ENCODE measurements around the gene POLD3. TPM values are rescaled to one million over a fixed set of nuclear protein-coding genes. Genes with fewer than 3 reads are reported as not detected.

The POLD3 gene
- total and polyA plus RNA-seq, 2 donors (not counting 1 experiment from before 2014, with no cell fraction given), result 4.6 to 17.6 TPM

DNA sequence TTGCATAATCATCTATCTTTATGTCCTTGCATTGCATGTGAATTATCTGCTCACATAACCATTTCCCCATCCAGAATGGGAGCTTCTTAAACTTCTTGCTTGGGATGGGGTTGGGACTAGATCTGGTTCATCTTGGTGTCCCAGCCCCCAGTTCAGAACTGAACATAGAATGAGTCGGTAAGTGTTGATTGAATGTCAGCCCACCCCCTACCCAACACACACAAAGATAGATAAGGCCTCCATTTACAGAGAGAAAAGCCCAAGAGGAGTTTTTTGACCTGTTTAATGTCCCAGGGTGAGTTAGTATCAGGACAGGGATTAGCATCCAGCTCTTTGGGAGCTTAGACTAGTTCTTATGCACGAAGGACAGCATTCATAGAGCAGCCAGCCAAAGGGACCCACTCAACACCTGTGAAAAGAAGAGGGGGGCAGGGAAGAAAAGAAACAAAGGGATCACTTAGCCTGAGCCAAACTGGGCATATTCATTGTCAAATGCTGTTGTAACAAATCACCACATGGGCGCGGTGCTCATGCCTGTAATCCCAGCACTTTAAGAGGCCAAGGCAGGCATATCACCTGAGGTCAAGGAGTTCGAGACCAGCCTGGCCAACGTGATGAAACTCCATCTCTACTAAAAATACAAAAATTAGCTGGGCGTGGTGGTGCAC, 81.4 kb downstream of the POLD3 start:
- ChIA-PET POLR2A (no interaction called here), CTCF (no interaction called here)
- Histone ChIP-seq H3K27me3 (replicated peaks in 1 of 4; ENCODE audit: control extremely low read depth in 1 of 4, control insufficient read depth in 3 of 4, insufficient read depth in 4 of 4, low read length in 3 of 4) (no peaks in the 10 kb centered on the region), H3K9ac (ENCODE audit: low read length) (no peak overlapping the region), H4K20me1 (ENCODE audit: control insufficient read depth, insufficient read depth, low read length, poor library complexity, severe bottlenecking) (no peaks in the 10 kb centered on the region), H3K9me3 (ENCODE audit: control extremely low read depth in 1 of 3, control insufficient read depth in 2 of 3, insufficient read depth in 1 of 3, low read length in 2 of 3) (no peaks in the 10 kb centered on the region), H3K4me2 (replicated peaks; ENCODE audit: low read depth, low read length, poor library complexity, severe bottlenecking) (no peak overlapping the region), H2AFZ (ENCODE audit: insufficient read depth, low read depth, low read length, poor library complexity, severe bottlenecking) (no peak overlapping the region), H3K27ac (ENCODE audit: low read length in 2 of 2) (no peak overlapping the region), H3K4me1 (ENCODE audit: control insufficient read depth in 2 of 2, insufficient read depth in 2 of 2, low read length in 2 of 2) (no peaks in the 10 kb centered on the region), H3K79me2 (ENCODE audit: control insufficient read depth, insufficient read depth, low read length) (no peaks in the 10 kb centered on the region), H3K4me3 (ENCODE audit: control extremely low read depth in 1 of 5, extremely low read depth in 1 of 5, insufficient read depth in 1 of 5, low read depth in 2 of 5, low read length in 4 of 5) (no peak overlapping the region), H3K36me3 (replicated peaks in 1 of 2; ENCODE audit: control extremely low read depth in 1 of 2, control insufficient read depth in 1 of 2, extremely low read depth in 1 of 2, insufficient read depth in 2 of 2, low read length in 1 of 2) (no peaks in the 10 kb centered on the region)
- ATAC-seq (ENCODE audit: low read depth) (no peak), DNase-seq (no peak)
- TF ChIP-seq, protein P1, sequence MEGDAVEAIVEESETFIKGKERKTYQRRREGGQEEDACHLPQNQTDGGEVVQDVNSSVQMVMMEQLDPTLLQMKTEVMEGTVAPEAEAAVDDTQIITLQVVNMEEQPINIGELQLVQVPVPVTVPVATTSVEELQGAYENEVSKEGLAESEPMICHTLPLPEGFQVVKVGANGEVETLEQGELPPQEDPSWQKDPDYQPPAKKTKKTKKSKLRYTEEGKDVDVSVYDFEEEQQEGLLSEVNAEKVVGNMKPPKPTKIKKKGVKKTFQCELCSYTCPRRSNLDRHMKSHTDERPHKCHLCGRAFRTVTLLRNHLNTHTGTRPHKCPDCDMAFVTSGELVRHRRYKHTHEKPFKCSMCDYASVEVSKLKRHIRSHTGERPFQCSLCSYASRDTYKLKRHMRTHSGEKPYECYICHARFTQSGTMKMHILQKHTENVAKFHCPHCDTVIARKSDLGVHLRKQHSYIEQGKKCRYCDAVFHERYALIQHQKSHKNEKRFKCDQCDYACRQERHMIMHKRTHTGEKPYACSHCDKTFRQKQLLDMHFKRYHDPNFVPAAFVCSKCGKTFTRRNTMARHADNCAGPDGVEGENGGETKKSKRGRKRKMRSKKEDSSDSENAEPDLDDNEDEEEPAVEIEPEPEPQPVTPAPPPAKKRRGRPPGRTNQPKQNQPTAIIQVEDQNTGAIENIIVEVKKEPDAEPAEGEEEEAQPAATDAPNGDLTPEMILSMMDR (IDR thresholded peaks at IDR 0.05), result no peak
- no peak for TF ChIP-seq EZH2 (IDR thresholded peaks at IDR 0.05; ENCODE audit: borderline replicate concordance, insufficient read depth, low read depth, low read length, poor library complexity, severe bottlenecking)
- intact Hi-C loops (cut with micrococcal nuclease), result no loop called here
- Mint-ChIP-seq H3K27me3 (no peaks in the 10 kb centered on the region), H3K9me3 (ENCODE audit: insufficient read depth) (no peaks in the 10 kb centered on the region), H3K4me3 (no peak overlapping the region), H3K4me1 (no peaks in the 10 kb centered on the region), H3K27ac (no peak overlapping the region)
- WGBS (ENCODE audit: insufficient coverage), result 90% methylated on average over 5 of the region's 7 CpGs

GRCh38 chr11:74675761-74676160, 83.4 kb downstream of the POLD3 start:
- Histone ChIP-seq H2AFZ (ENCODE audit: insufficient read depth, low read depth, low read length, poor library complexity, severe bottlenecking) (no peak overlapping the region), H3K27ac (ENCODE audit: low read length in 2 of 2) (no peak overlapping the region), H3K9me3 (ENCODE audit: control extremely low read depth in 1 of 3, control insufficient read depth in 2 of 3, insufficient read depth in 1 of 3, low read length in 2 of 3) (no peaks in the 10 kb centered on the region), H3K4me1 (ENCODE audit: control insufficient read depth in 2 of 2, insufficient read depth in 2 of 2, low read length in 2 of 2) (no peaks in the 10 kb centered on the region), H3K4me3 (ENCODE audit: control extremely low read depth in 1 of 5, extremely low read depth in 1 of 5, insufficient read depth in 1 of 5, low read depth in 2 of 5, low read length in 4 of 5) (no peak overlapping the region), H3K4me2 (replicated peaks; ENCODE audit: low read depth, low read length, poor library complexity, severe bottlenecking) (no peak overlapping the region), H3K27me3 (replicated peaks in 1 of 4; ENCODE audit: control extremely low read depth in 1 of 4, control insufficient read depth in 3 of 4, insufficient read depth in 4 of 4, low read length in 3 of 4) (peaks cover 0 to 6% (median 0%) of the 10 kb centered on the region in 4 experiments), H3K79me2 (ENCODE audit: control insufficient read depth, insufficient read depth, low read length) (no peaks in the 10 kb centered on the region), H4K20me1 (ENCODE audit: control insufficient read depth, insufficient read depth, low read length, poor library complexity, severe bottlenecking) (no peaks in the 10 kb centered on the region), H3K9ac (ENCODE audit: low read length) (no peak overlapping the region), H3K36me3 (replicated peaks in 1 of 2; ENCODE audit: control extremely low read depth in 1 of 2, control insufficient read depth in 1 of 2, extremely low read depth in 1 of 2, insufficient read depth in 2 of 2, low read length in 1 of 2) (no peaks in the 10 kb centered on the region)
- H3K4me1 Mint-ChIP-seq, result no peaks in the 10 kb centered on the region
- H3K4me3 Mint-ChIP-seq, result no peak overlapping the region
- CTCF ChIA-PET, result no interaction called here
- H3K9me3 Mint-ChIP-seq (ENCODE audit: insufficient read depth), result no peaks in the 10 kb centered on the region
- WGBS (ENCODE audit: insufficient coverage), result 100% methylated on average over 1 of the region's 3 CpGs
- no peak for DNase-seq
- ATAC-seq (ENCODE audit: low read depth), result no peak
- TF ChIP-seq, protein P1 (IDR thresholded peaks at IDR 0.05), result no peak
- no peak for TF ChIP-seq EZH2 (IDR thresholded peaks at IDR 0.05; ENCODE audit: borderline replicate concordance, insufficient read depth, low read depth, low read length, poor library complexity, severe bottlenecking)
- intact Hi-C loops (cut with micrococcal nuclease), result no loop called here
- H3K27ac Mint-ChIP-seq, result no peak overlapping the region
- peaks cover 4% of the 10 kb centered on the region for H3K27me3 Mint-ChIP-seq
- POLR2A ChIA-PET, result no interaction called here

Measured in B cell (primary cell).